ENCODE data around the gene LTB4R. TPM values are rescaled to one million over a fixed set of nuclear protein-coding genes. Genes with fewer than 3 reads are reported as not detected.

Gene LTB4R
- 10 to 100 TPM; 19.5 to 20.0 TPM for total RNA-seq
- polyA plus RNA-seq: 10 to 100 TPM in 1 of 2 donors, 1 to 10 TPM in 1; 9.6 to 10.6 TPM

GRCh38 chr14:24310646-24311604 is at the start of gene LTB4R:
Gene LTB4R, plus strand, starts transcription at chr14:24311502. Its CDS starts 4,150 bp downstream, at chr14:24315652.
- Histone ChIP-seq H3K36me3 (ENCODE audit: insufficient read depth, low read length) (peaks cover 19% of the 10 kb centered on the region), H3K9me3 (ENCODE audit: control insufficient read depth in 1 of 2, low read length in 2 of 2) (no peaks in the 10 kb centered on the region), H3K4me1 (ENCODE audit: insufficient read depth, low read length) (peaks cover 71% of the 10 kb centered on the region), H3K27me3 (ENCODE audit: insufficient read depth, low read length) (no peaks in the 10 kb centered on the region), H3K27ac (ENCODE audit: low read depth, low read length) (peak within 1 kb of the TSS; percentile 72), H3K4me3 (ENCODE audit: low read length in 2 of 2) (peak within 1 kb of the TSS; percentile 55 to 58)
- Mint-ChIP-seq H3K4me1 (peaks cover 58 to 89% (median 72%) of the 10 kb centered on the region in 4 donors), H3K9me3 (peaks cover 0 to 1% (median 0%) of the 10 kb centered on the region in 8 donors), H3K27ac (peak within 1 kb of the TSS; percentile 90 to 97 (median 95)), H3K27me3 (no peaks in the 10 kb centered on the region), H3K4me3 (peak within 1 kb of the TSS; percentile 83 to 94 (median 88)), H3K36me3 (peaks cover 17 to 22% of the 10 kb centered on the region in 2 donors)
- CTCF ChIA-PET (ENCODE audit: partially characterized antibody): interaction anchor here (0.7 to 18.5 kb wide), 12 partner anchors 12 to 230 kb away, joined by 3 to 556 read pairs (median 28); partner anchors contain the start of genes ADCY4, DHRS1, MDP1 and NOP9
- POLR2A ChIA-PET (ENCODE audit: partially characterized antibody): interaction anchor here (0.6 to 8.5 kb wide), 31 partner anchors 11 to 302 kb away, joined by 3 to 108 read pairs (median 6); partner anchors contain the start of genes CBLN3, CHMP4A, DCAF11 and DHRS1
- intact Hi-C loops (cut with micrococcal nuclease): loop anchor here (1.0 to 5.0 kb wide), 4 partner anchors 12 to 121 kb away; partner anchors contain the start of genes DHRS1, NOP9 and TINF2
- DNase-seq: peak; percentile 73 to 79 (median 77)

DNA sequence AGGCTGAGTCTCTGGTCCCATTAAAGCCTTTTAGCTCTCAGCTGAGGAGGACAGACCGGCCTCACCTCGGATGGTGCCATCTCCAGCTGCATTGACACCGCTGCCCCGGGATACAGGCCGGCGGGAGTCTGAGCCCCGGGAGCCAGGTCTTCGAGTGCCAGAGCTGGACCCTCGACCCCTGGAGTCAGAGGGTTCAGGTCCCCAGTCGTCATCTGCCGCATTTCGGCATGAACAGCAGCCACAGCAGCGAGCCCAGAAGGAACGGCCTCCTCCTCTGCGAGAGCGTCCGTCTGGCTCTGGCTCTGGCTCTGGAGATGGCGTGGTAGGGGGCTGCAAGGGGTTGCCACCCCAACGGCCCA is 49.4 kb upstream of the LTB4R start:
- H3K27ac ChIP-seq (ENCODE audit: low read depth, low read length): no peak overlapping the region
- H3K4me3 ChIP-seq (ENCODE audit: low read length in 2 of 2): no peak overlapping the region
- no peaks in the 10 kb centered on the region for H3K9me3 Mint-ChIP-seq
- H3K36me3 Mint-ChIP-seq: peaks cover 19 to 40% of the 10 kb centered on the region in 2 donors
- H3K4me3 Mint-ChIP-seq: no peak overlapping the region
- H3K36me3 ChIP-seq (ENCODE audit: insufficient read depth, low read length): peaks cover 19% of the 10 kb centered on the region
- DNase-seq: no peak
- H3K4me1 Mint-ChIP-seq: peaks cover 0 to under 1% (median 0%) of the 10 kb centered on the region in 4 donors
- H3K27me3 ChIP-seq (ENCODE audit: insufficient read depth, low read length): no peaks in the 10 kb centered on the region
- POLR2A ChIA-PET (ENCODE audit: partially characterized antibody): interaction anchor here (1.1 to 1.6 kb wide), 2 partner anchors 10 to 19 kb away, joined by 3 to 5 read pairs; partner anchors contain the start of gene TINF2
- intact Hi-C loops (cut with micrococcal nuclease): no loop called here
- no peaks in the 10 kb centered on the region for H3K9me3 ChIP-seq (ENCODE audit: control insufficient read depth in 1 of 2, low read length in 2 of 2)
- CTCF ChIA-PET (ENCODE audit: partially characterized antibody): interaction anchor here (0.9 to 1.7 kb wide), 2 partner anchors 11 to 204 kb away, joined by 3 to 4 read pairs; no protein-coding TSS in a partner anchor
- no peak overlapping the region for H3K27ac Mint-ChIP-seq
- H3K4me1 ChIP-seq (ENCODE audit: insufficient read depth, low read length): no peaks in the 10 kb centered on the region
- H3K27me3 Mint-ChIP-seq: no peaks in the 10 kb centered on the region

GRCh38 chr14:24262821-24263733 is 48.2 kb upstream of the LTB4R start, which contains the start of gene TGM1:
Gene TGM1, minus strand, starts transcription at chr14:24263177. Its CDS starts 825 bp downstream, at chr14:24262352.
- POLR2A ChIA-PET (ENCODE audit: partially characterized antibody): interaction anchor here (1.1 to 1.6 kb wide), 5 partner anchors 9 to 167 kb away, joined by 3 to 5 read pairs (median 3); partner anchors contain the start of genes CBLN3, KHNYN and TINF2

DNA sequence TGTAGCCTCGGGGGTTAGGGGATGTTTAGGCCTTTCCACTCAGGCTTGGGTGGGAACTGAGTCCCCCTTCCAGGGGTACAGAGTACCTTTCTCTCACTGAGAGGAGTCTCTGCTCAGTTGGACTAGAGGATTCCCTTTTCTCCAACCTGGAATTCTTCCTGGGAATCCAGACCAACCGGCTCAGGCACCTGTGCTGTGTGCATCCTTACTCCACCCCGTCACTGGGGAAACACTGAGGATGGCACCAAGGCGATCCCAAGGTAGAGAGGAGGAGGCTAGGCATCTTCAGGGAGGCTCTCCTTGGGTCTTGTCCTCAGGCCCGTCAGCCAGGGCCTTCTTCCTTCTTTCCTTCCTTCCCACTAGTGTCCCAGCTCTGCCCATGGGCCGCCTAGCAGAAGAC is 47.5 kb upstream of the LTB4R start:
- Histone ChIP-seq H3K4me1 (ENCODE audit: insufficient read depth, low read length) (no peaks in the 10 kb centered on the region), H3K27me3 (ENCODE audit: insufficient read depth, low read length) (no peaks in the 10 kb centered on the region), H3K4me3 (ENCODE audit: low read length in 2 of 2) (no peak overlapping the region), H3K27ac (ENCODE audit: low read depth, low read length) (no peak overlapping the region), H3K36me3 (ENCODE audit: insufficient read depth, low read length) (peaks cover 27% of the 10 kb centered on the region), H3K9me3 (ENCODE audit: control insufficient read depth in 1 of 2, low read length in 2 of 2) (no peaks in the 10 kb centered on the region)
- no peak overlapping the region for H3K4me3 Mint-ChIP-seq
- H3K36me3 Mint-ChIP-seq: peaks cover 28 to 44% of the 10 kb centered on the region in 2 donors
- DNase-seq: no peak
- peaks cover 0 to 5% (median 0%) of the 10 kb centered on the region in 4 donors for H3K4me1 Mint-ChIP-seq
- CTCF ChIA-PET (ENCODE audit: partially characterized antibody): interaction anchor here (1.0 to 2.0 kb wide), 2 partner anchors 17 to 21 kb away, joined by 3 to 8 read pairs; partner anchors contain the start of gene TINF2
- no peaks in the 10 kb centered on the region for H3K9me3 Mint-ChIP-seq
- peak overlapping the region in 1 of 7 donors; percentile 46 for H3K27ac Mint-ChIP-seq
- POLR2A ChIA-PET (ENCODE audit: partially characterized antibody): interaction anchor here (1.2 to 1.5 kb wide), 3 partner anchors 10 to 166 kb away, joined by 3 to 4 read pairs (median 3); partner anchors contain the start of genes CBLN3, KHNYN and TINF2
- H3K27me3 Mint-ChIP-seq: no peaks in the 10 kb centered on the region
- intact Hi-C loops (cut with micrococcal nuclease): no loop called here

More at GRCh38 chr14:24262821-24263733, 48.2 kb upstream of the LTB4R start, which contains the start of gene TGM1:
- Histone ChIP-seq H3K27me3 (ENCODE audit: insufficient read depth, low read length) (no peaks in the 10 kb centered on the region), H3K9me3 (ENCODE audit: control insufficient read depth in 1 of 2, low read length in 2 of 2) (no peaks in the 10 kb centered on the region), H3K4me1 (ENCODE audit: insufficient read depth, low read length) (no peaks in the 10 kb centered on the region), H3K4me3 (ENCODE audit: low read length in 2 of 2) (no peak within 1 kb of the TSS), H3K36me3 (ENCODE audit: insufficient read depth, low read length) (peaks cover 27% of the 10 kb centered on the region), H3K27ac (ENCODE audit: low read depth, low read length) (no peak within 1 kb of the TSS)
- intact Hi-C loops (cut with micrococcal nuclease): no loop called here
- no peaks in the 10 kb centered on the region for H3K27me3 Mint-ChIP-seq
- no peak within 1 kb of the TSS for H3K4me3 Mint-ChIP-seq
- no peaks in the 10 kb centered on the region for H3K9me3 Mint-ChIP-seq
- H3K27ac Mint-ChIP-seq: peak within 1 kb of the TSS in 3 of 7 donors; percentile 8 to 46 (median 37)
- no peak for DNase-seq
- CTCF ChIA-PET (ENCODE audit: partially characterized antibody): interaction anchor here (1.0 to 2.0 kb wide), 2 partner anchors 16 to 20 kb away, joined by 3 to 8 read pairs; partner anchors contain the start of gene TINF2
- H3K4me1 Mint-ChIP-seq: peaks cover 0 to 5% (median 0%) of the 10 kb centered on the region in 4 donors
- H3K36me3 Mint-ChIP-seq: peaks cover 24 to 41% of the 10 kb centered on the region in 2 donors

DNA sequence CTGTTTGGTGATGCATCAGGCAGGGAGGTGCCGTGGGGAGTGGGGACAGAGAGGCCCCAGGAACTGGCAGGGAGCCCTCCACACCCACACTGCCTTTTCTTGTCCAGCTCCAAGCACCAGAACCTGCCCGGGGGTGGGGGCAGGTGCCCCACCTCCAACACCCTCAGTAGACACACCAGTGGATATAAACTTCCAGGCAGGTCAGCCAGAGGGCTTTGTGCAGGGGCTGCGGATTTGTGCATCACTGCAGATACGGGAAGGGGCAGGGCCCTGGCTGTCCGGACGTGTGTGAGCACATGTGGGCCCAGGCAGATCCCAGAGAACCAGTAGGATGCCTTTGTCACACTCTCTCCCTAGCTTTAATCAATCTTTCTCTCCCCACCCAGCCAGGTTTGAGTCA is 47.0 kb upstream of the LTB4R start:
- H3K9me3 ChIP-seq (ENCODE audit: control insufficient read depth in 1 of 2, low read length in 2 of 2): no peaks in the 10 kb centered on the region
- no peaks in the 10 kb centered on the region for H3K4me1 ChIP-seq (ENCODE audit: insufficient read depth, low read length)
- peaks cover 27% of the 10 kb centered on the region for H3K36me3 ChIP-seq (ENCODE audit: insufficient read depth, low read length)
- H3K27ac ChIP-seq (ENCODE audit: low read depth, low read length): no peak overlapping the region
- H3K27ac Mint-ChIP-seq: peak overlapping the region in 1 of 7 donors; percentile 23
- H3K36me3 Mint-ChIP-seq: peaks cover 32 to 46% of the 10 kb centered on the region in 2 donors
- POLR2A ChIA-PET (ENCODE audit: partially characterized antibody): interaction anchor here (1.2 to 1.5 kb wide), 3 partner anchors 10 to 165 kb away, joined by 3 to 4 read pairs (median 3); partner anchors contain the start of genes CBLN3, KHNYN and TINF2
- no peak overlapping the region for H3K4me3 Mint-ChIP-seq
- CTCF ChIA-PET (ENCODE audit: partially characterized antibody): interaction anchor here (1.0 to 2.0 kb wide), 2 partner anchors 18 to 21 kb away, joined by 3 to 8 read pairs; partner anchors contain the start of gene TINF2
- no peaks in the 10 kb centered on the region for H3K27me3 Mint-ChIP-seq
- H3K9me3 Mint-ChIP-seq: no peaks in the 10 kb centered on the region
- peaks cover 0 to 5% (median under 1%) of the 10 kb centered on the region in 4 donors for H3K4me1 Mint-ChIP-seq
- H3K4me3 ChIP-seq (ENCODE audit: low read length in 2 of 2): no peak overlapping the region
- no peaks in the 10 kb centered on the region for H3K27me3 ChIP-seq (ENCODE audit: insufficient read depth, low read length)
- DNase-seq: no peak
- intact Hi-C loops (cut with micrococcal nuclease): no loop called here

All from CD4-positive, alpha-beta memory T cell (primary cell).